NCI-H526 treated with DMSO at 0.1 percent for 48 hours (cell line): ENCODE data around the gene LIN28B.

Experiments
- DNase-seq: peaks from one replicate; lab custom pipeline; 2025; lab: John Stamatoyannopoulos, UW

Gene LIN28B

GRCh38 chr6:105014954-105015353 lies 58.0 kb downstream of the LIN28B start:
- DNase-seq = no peak

GRCh38 chr6:105015482-105015881 lies 58.6 kb downstream of the LIN28B start:
- no peak for DNase-seq

GRCh38 chr6:105019285-105019684 lies 62.4 kb downstream of the LIN28B start:
- DNase-seq = no peak

GRCh38 chr6:105021399-105021798 lies 64.5 kb downstream of the LIN28B start:
- DNase-seq = peak; percentile 86

GRCh38 chr6:105022416-105022815 lies 65.5 kb downstream of the LIN28B start:
- DNase-seq = no peak

- DNase-seq = no peak
Measured at GRCh38 chr6:105024803-105025202, 67.9 kb downstream of the LIN28B start.

GRCh38 chr6:105028898-105029297 lies 72.0 kb downstream of the LIN28B start:
- no peak for DNase-seq

GRCh38 chr6:105029581-105029980 lies 72.7 kb downstream of the LIN28B start:
- no peak for DNase-seq

- no peak for DNase-seq
Measured at GRCh38 chr6:105034470-105034869, 77.6 kb downstream of the LIN28B start.

GRCh38 chr6:105035299-105035698 lies 78.4 kb downstream of the LIN28B start:
- DNase-seq = no peak

GRCh38 chr6:105036351-105036750 lies 79.4 kb downstream of the LIN28B start:
- DNase-seq = no peak

GRCh38 chr6:105038259-105038658 lies 81.4 kb downstream of the LIN28B start:
- DNase-seq = no peak

GRCh38 chr6:105041880-105042279 lies 85.0 kb downstream of the LIN28B start:
- no peak for DNase-seq

- no peak for DNase-seq
Measured at GRCh38 chr6:105042648-105043047, 85.7 kb downstream of the LIN28B start.

GRCh38 chr6:105043979-105044378 lies 87.1 kb downstream of the LIN28B start:
- no peak for DNase-seq

GRCh38 chr6:105045526-105045925 lies 88.6 kb downstream of the LIN28B start:
- DNase-seq = no peak

GRCh38 chr6:105051941-105052471 lies 95.1 kb downstream of the LIN28B start:
- DNase-seq = no peak

- no peak for DNase-seq
Measured at GRCh38 chr6:105056646-105057045, 99.7 kb downstream of the LIN28B start.

GRCh38 chr6:105057160-105057559 lies 100.3 kb downstream of the LIN28B start:
- DNase-seq = no peak

GRCh38 chr6:105058316-105058715 lies 101.4 kb downstream of the LIN28B start:
- DNase-seq = no peak

GRCh38 chr6:105058846-105059245 lies 101.9 kb downstream of the LIN28B start:
- no peak for DNase-seq

GRCh38 chr6:105066233-105066632 lies 109.3 kb downstream of the LIN28B start:
- DNase-seq = no peak

- no peak for DNase-seq
Measured at GRCh38 chr6:105066836-105067235, 109.9 kb downstream of the LIN28B start.

GRCh38 chr6:105067329-105067728 lies 110.4 kb downstream of the LIN28B start:
- no peak for DNase-seq

- DNase-seq = no peak
Measured at GRCh38 chr6:105068407-105068806, 111.5 kb downstream of the LIN28B start.
